Loucy (cell line): ENCODE data around the gene SMAP1.

Experiments used
- CTCF ChIP-seq: fragments of 200-600 bp; sonication (generic); conservative IDR thresholded peaks from 2 replicates; pipeline ENCODE4 v1.5.1; 2014; ENCODE audit warnings: mild to moderate bottlenecking, antibody characterized with exemption, low read length
- EZH2phosphoT487 ChIP-seq: fragments of 200-600 bp; IDR thresholded peaks from 2 replicates; pipeline ENCODE4 v1.6.1; 2018; ENCODE audit warnings: antibody characterized with exemption, mild to moderate bottlenecking, moderate library complexity, borderline replicate concordance

DNA sequence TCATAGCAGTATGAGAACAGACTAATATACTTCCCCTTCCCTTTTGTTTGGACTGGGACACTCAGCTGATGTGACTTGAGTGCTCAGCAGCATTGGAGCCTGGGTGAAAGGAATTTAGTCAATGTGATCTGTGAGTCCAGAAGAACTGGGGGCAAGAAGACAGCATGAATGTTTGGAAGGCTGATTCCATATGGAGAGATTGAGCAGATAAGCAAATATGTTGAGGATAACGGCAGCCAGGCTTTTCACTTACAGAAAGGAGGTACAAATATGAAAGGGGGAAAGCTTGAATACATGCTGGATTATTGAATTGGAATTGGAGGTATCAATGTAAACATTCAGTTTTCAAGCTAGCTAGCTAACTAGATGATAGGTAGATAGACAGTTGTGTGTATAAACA lies 37.8 kb upstream of the SMAP1 start:
- no peak for TF ChIP-seq CTCF
- no peak for TF ChIP-seq EZH2phosphoT487
